Measurements from ENCODE around the gene DNAJB1.
"Not testable (repeated sequence)": the region's sequence is repeated elsewhere in the genome, so short reads cannot be mapped to it uniquely, and the experiment has no call there.

The DNAJB1 gene

DNA sequence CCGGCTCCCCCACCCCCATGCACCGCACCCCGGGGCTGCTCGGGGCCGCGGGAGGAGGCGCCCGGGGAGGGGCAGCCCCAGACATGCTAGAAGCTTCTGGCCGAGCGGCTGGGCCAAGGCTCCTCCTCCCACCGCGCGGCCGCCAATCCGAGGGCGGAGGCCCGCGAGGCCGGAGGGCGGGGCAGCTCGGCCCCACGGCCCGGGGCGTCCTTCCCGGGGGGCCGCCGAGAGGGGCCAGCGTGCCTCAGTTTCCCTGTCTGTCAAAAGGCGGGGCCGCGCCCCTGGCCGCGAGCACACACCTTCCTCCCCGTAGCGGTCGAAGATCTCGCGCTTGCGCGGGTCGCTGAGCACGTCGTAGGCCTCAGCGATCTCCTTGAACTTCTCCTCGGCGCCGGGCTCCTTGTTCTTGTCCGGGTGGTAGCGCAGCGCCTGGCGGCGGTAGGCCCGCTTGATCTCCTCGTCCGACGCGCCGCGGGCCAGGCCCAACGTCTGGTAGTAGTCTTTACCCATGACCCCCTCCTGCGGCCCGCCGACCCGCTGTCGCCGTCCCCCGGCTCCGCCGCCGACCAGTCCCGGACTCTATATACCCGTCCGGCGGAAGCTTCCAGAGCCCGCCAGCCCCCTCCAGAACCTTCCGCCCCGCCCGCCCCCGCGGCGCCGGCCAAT is at the start of gene DNAJB1:
TSS of gene DNAJB1 (minus strand) at position 558 of the 666 bp plus-strand sequence. CDS start at position 510, 48 bp downstream.
- Histone ChIP-seq H3K27me3 (ENCODE audit: control insufficient read depth, insufficient read depth, low read length) (no peaks in the 10 kb centered on the region), H3K4me1 (ENCODE audit: control insufficient read depth, insufficient read depth, low read length) (peaks cover 59% of the 10 kb centered on the region), H3K9ac (ENCODE audit: low read length) (peak within 1 kb of the TSS; percentile 98), H3K4me3 (ENCODE audit: low read length) (peak within 1 kb of the TSS; percentile 7), H3K9me3 (ENCODE audit: control insufficient read depth, low read length) (no peaks in the 10 kb centered on the region), H3K36me3 (ENCODE audit: control insufficient read depth, insufficient read depth, low read length) (peaks cover 15% of the 10 kb centered on the region)

- Histone ChIP-seq H3K27me3 (ENCODE audit: control insufficient read depth, insufficient read depth, low read length) (no peaks in the 10 kb centered on the region), H3K36me3 (ENCODE audit: control insufficient read depth, insufficient read depth, low read length) (no peaks in the 10 kb centered on the region), H3K4me1 (ENCODE audit: control insufficient read depth, insufficient read depth, low read length) (peaks cover 20% of the 10 kb centered on the region), H3K9me3 (ENCODE audit: control insufficient read depth, low read length) (no peaks in the 10 kb centered on the region), H3K9ac (ENCODE audit: low read length) (no peak overlapping the region), H3K4me3 (ENCODE audit: low read length) (no peak overlapping the region)
These were observed 48.9 kb upstream of the DNAJB1 start for GRCh38 chr19:14567079-14567478.

DNA sequence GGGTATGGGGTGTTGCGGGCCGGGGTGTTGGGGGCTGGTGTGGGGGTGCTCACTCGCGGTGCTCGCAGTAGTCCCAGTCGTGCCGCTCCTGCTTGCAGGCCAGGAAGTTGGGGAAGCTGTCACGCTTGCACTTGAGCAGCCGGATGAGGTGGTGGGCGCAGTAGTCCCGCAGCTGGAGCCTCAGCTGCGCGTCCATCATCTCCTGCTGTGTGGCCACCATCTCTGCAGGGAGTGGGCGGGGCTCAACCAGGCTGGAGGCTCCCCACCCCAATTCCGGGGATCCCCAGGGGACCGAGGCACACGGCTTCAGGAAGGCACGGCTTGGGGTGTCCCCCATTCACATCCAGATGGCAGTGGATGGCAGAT is 48.5 kb upstream of the DNAJB1 start:
- Histone ChIP-seq H3K36me3 (ENCODE audit: control insufficient read depth, insufficient read depth, low read length) (no peaks in the 10 kb centered on the region), H3K27me3 (ENCODE audit: control insufficient read depth, insufficient read depth, low read length) (no peaks in the 10 kb centered on the region), H3K9me3 (ENCODE audit: control insufficient read depth, low read length) (no peaks in the 10 kb centered on the region), H3K4me1 (ENCODE audit: control insufficient read depth, insufficient read depth, low read length) (peaks cover 21% of the 10 kb centered on the region), H3K4me3 (ENCODE audit: low read length) (no peak overlapping the region), H3K9ac (ENCODE audit: low read length) (no peak overlapping the region)

DNA sequence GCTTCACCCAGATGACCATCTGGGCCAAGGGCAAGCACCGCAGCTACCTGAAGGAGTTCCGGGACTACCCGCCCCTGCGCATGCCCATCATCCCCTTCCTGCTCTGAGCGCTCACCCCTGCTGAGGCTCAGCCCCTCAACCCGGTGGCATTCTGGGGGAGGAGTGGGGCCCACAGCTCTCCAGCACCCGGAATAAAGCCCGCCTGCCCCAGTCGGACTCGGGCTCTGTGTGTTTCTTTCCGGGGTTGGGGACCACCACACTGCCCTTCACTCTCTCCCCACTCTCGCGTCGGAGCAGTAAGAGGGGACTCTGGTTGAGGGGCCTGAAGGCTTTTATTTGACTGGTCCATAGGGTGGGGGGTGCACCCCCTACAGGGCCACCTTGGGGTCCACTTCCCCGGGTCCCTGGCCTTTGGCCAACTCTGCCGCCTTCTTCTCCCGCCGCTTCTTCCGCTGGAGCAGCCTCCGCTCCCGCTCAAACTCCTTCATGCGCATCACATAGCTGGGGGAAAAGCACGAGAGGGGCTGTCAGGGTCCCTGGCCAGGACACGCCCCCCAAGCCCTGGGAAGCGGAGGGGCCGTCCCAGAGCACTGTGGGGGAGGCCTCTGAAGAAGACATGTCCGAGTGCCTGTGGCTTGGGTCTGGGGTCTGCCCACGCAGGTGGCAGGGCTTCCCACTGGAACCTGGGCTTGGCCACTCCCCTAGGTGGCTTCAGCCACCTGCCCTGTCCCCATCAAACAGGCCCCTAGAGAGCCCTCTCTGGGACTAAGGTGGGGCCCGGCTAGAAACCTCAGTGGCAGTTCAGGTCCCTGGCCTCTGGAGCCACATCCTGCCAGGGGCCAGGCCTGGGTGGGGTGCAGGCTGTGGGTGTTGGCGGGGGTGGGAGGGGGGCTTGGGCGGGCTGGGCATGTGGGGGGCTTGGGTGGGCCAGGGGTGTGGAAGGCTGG is 47.8 kb upstream of the DNAJB1 start:
- Histone ChIP-seq H3K27me3 (ENCODE audit: control insufficient read depth, insufficient read depth, low read length) (no peaks in the 10 kb centered on the region), H3K4me3 (ENCODE audit: low read length) (no peak overlapping the region), H3K9ac (ENCODE audit: low read length) (no peak overlapping the region), H3K36me3 (ENCODE audit: control insufficient read depth, insufficient read depth, low read length) (no peaks in the 10 kb centered on the region), H3K4me1 (ENCODE audit: control insufficient read depth, insufficient read depth, low read length) (peaks cover 24% of the 10 kb centered on the region), H3K9me3 (ENCODE audit: control insufficient read depth, low read length) (no peaks in the 10 kb centered on the region)

- Histone ChIP-seq H3K9ac (ENCODE audit: low read length) (no peak overlapping the region), H3K4me3 (ENCODE audit: low read length) (no peak overlapping the region), H3K9me3 (ENCODE audit: control insufficient read depth, low read length) (no peaks in the 10 kb centered on the region), H3K27me3 (ENCODE audit: control insufficient read depth, insufficient read depth, low read length) (no peaks in the 10 kb centered on the region), H3K4me1 (ENCODE audit: control insufficient read depth, insufficient read depth, low read length) (peaks cover 17% of the 10 kb centered on the region), H3K36me3 (ENCODE audit: control insufficient read depth, insufficient read depth, low read length) (no peaks in the 10 kb centered on the region)
These were observed 47.1 kb upstream of the DNAJB1 start for GRCh38 chr19:14565298-14565679.

DNA sequence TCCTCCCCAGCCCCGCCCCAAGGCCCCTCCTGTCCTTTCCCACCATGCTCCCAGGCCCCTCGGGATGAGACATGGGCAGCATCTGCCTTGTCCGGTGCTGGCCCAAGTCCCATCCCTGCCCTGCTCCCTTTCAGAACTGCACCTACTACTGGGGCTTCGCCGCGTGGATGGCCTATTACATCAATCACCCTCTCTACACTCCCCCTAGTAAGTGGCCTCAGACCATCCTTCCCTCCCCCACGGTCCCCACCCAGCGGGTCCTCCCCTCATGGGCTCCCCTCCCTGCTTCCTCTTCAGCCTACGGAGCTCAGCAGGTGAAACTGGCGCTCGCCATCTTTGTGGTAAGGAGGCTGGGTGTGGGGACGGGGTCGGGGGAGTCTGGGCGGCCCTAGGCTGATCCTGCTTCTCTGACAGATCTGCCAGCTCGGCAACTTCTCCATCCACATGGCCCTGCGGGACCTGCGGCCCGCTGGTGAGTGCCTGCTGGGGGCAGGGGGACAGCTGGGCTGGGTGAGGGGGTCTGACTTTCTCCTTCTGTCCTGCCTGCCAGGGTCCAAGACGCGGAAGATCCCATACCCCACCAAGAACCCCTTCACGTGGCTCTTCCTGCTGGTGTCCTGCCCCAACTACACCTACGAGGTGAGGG is 46.6 kb upstream of the DNAJB1 start:
- not testable (repeated sequence) for H3K36me3 ChIP-seq (ENCODE audit: control insufficient read depth, insufficient read depth, low read length)

GRCh38 chr19:14563989-14564651 is 45.9 kb upstream of the DNAJB1 start:
- Histone ChIP-seq H3K4me1 (ENCODE audit: control insufficient read depth, insufficient read depth, low read length) (peaks cover 10% of the 10 kb centered on the region), H3K36me3 (ENCODE audit: control insufficient read depth, insufficient read depth, low read length) (no peaks in the 10 kb centered on the region)

More for the DNA sequence above, 46.6 kb upstream of the DNAJB1 start:
- not testable (repeated sequence) for H3K9ac ChIP-seq (ENCODE audit: low read length); H3K4me3 ChIP-seq (ENCODE audit: low read length); H3K27me3 ChIP-seq (ENCODE audit: control insufficient read depth, insufficient read depth, low read length); H3K9me3 ChIP-seq (ENCODE audit: control insufficient read depth, low read length)
- H3K4me1 ChIP-seq (ENCODE audit: control insufficient read depth, insufficient read depth, low read length), result peaks cover 16% of the 10 kb centered on the region

GRCh38 chr19:14563590-14563926 is 45.4 kb upstream of the DNAJB1 start:
- Histone ChIP-seq H3K9me3 (ENCODE audit: control insufficient read depth, low read length) (no peaks in the 10 kb centered on the region), H3K27me3 (ENCODE audit: control insufficient read depth, insufficient read depth, low read length) (no peaks in the 10 kb centered on the region), H3K9ac (ENCODE audit: low read length) (no peak overlapping the region), H3K4me3 (ENCODE audit: low read length) (no peak overlapping the region), H3K4me1 (ENCODE audit: control insufficient read depth, insufficient read depth, low read length) (peaks cover 10% of the 10 kb centered on the region), H3K36me3 (ENCODE audit: control insufficient read depth, insufficient read depth, low read length) (no peaks in the 10 kb centered on the region)

More at GRCh38 chr19:14563989-14564651, 45.9 kb upstream of the DNAJB1 start:
- Histone ChIP-seq H3K4me3 (ENCODE audit: low read length) (no peak overlapping the region), H3K27me3 (ENCODE audit: control insufficient read depth, insufficient read depth, low read length) (no peaks in the 10 kb centered on the region), H3K9ac (ENCODE audit: low read length) (no peak overlapping the region), H3K9me3 (ENCODE audit: control insufficient read depth, low read length) (no peaks in the 10 kb centered on the region)

DNA sequence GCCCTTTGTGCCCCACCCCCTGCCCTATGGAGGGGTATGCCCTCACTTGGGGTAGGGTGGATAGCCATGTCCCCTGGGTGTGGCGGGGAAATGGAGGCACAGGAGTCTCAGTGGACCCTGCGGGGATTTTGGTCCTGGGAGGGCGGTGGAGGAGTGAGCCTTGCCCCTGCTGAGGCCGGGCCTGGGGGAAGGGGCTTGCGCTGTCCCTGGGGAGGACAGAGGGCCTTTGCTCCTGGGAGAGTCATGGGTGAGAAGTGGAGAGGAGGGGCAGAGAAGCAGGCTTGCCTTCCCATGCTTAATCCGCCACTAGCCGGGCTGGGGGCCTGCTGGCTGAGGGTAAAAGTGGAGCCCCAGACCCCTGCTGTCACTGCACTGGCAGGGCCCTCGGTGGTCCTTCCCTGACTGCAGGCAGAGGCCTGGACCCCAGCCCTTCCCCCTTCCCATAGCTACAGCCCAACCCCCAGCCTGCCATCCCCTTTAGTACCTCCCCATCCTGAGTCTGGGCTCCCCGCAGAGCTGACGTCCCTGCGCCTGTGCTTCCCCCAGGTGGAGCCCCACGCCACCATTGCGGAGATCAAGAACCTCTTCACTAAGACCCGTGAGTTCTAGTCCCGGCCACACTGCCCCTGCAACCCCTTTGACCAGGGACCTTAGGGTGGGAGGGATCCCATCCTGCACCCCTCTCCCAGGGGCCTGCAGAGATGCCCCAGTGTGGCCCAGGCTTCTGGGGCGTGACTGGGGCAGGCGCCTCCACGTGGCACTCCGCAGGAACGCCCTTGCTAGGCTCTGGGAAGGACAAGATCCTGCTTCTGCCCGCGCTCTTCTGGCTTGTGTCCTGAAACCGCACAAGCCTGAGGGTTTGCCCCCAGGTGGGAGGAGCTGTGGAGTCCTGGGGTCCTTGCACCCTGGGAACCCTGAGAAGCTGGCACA is 44.7 kb upstream of the DNAJB1 start:
- no peaks in the 10 kb centered on the region for H3K9me3 ChIP-seq (ENCODE audit: control insufficient read depth, low read length)
- H3K36me3 ChIP-seq (ENCODE audit: control insufficient read depth, insufficient read depth, low read length), result no peaks in the 10 kb centered on the region
- peaks cover 10% of the 10 kb centered on the region for H3K4me1 ChIP-seq (ENCODE audit: control insufficient read depth, insufficient read depth, low read length)
- H3K27me3 ChIP-seq (ENCODE audit: control insufficient read depth, insufficient read depth, low read length), result no peaks in the 10 kb centered on the region
- H3K9ac ChIP-seq (ENCODE audit: low read length), result peak overlapping the region; percentile 12
- H3K4me3 ChIP-seq (ENCODE audit: low read length), result no peak overlapping the region

DNA sequence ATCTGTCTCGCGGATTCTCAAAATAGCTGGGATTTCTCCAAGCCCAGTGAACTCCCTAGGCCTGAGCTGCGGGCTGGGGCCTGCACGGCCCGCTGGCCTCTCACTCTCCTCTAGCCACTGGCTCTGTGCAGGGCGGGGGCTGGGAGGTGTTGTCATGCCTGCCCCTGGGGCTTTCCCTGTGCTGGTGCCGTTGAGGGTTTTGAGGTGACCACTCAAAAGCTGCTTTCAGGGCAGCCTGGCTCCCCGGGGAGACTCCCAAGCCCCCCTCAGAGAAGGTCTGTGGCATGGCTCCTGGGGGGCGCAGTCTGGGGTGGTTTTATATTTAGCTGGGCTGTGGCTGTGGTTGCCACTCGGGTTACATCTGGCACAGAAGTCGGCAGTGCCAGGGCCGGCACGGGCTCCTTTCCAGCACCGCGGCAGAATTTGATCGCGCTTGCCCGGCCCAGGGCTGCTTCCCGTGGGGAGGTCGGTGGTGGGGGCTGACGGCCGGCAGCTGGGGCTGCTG is 43.7 kb upstream of the DNAJB1 start:
- H3K9me3 ChIP-seq (ENCODE audit: control insufficient read depth, low read length), result no peaks in the 10 kb centered on the region
- no peaks in the 10 kb centered on the region for H3K36me3 ChIP-seq (ENCODE audit: control insufficient read depth, insufficient read depth, low read length)
- peak overlapping the region; percentile 22 for H3K9ac ChIP-seq (ENCODE audit: low read length)
- H3K4me1 ChIP-seq (ENCODE audit: control insufficient read depth, insufficient read depth, low read length), result peaks cover 10% of the 10 kb centered on the region
- H3K4me3 ChIP-seq (ENCODE audit: low read length), result no peak overlapping the region
- H3K27me3 ChIP-seq (ENCODE audit: control insufficient read depth, insufficient read depth, low read length), result no peaks in the 10 kb centered on the region

- Histone ChIP-seq H3K9ac (ENCODE audit: low read length) (peak overlapping the region; percentile 22), H3K4me3 (ENCODE audit: low read length) (no peak overlapping the region)
These were observed 43.1 kb upstream of the DNAJB1 start for GRCh38 chr19:14561249-14561648.

More at GRCh38 chr19:14561249-14561648, 43.1 kb upstream of the DNAJB1 start:
- Histone ChIP-seq H3K36me3 (ENCODE audit: control insufficient read depth, insufficient read depth, low read length) (no peaks in the 10 kb centered on the region), H3K9me3 (ENCODE audit: control insufficient read depth, low read length) (no peaks in the 10 kb centered on the region), H3K4me1 (ENCODE audit: control insufficient read depth, insufficient read depth, low read length) (peaks cover 15% of the 10 kb centered on the region), H3K27me3 (ENCODE audit: control insufficient read depth, insufficient read depth, low read length) (no peaks in the 10 kb centered on the region)
